Stomach (tissue), 9 donors: ENCODE measurements around the gene CLECL1. TPM values are rescaled to one million over a fixed set of nuclear protein-coding genes. Genes with fewer than 3 reads are reported as not detected.

Source experiments
- DNase-seq, 2 donors: peaks; one replicate each; pipeline versions ENCODE4 v3.0.0 to v3.0.0-alpha.2; 2013 to 2019
- H3K27ac ChIP-seq, 5 donors: fragments of 200-600 bp in 4 of 5; sonication (generic) in 4 of 5; one replicate each; pipeline ENCODE4 v1.5.1; 2013 to 2019; ENCODE audit warnings: mild to moderate bottlenecking in 1 of 5, moderate library complexity in 1 of 5
- H3K27me3 ChIP-seq, 3 donors: fragments of 200-600 bp; sonication (generic); one replicate each; pipeline ENCODE4 v1.5.1; 2017 to 2019; ENCODE audit warnings: mixed run types in 1 of 3
- H3K36me3 ChIP-seq, 4 donors: fragments of 200-600 bp; sonication (generic); 1 replicate in 3 of 4; 2 replicates in 1 of 4; pipeline ENCODE4 v1.5.1; 2016 to 2019
- H3K4me1 ChIP-seq, 4 donors: fragments of 200-600 bp; sonication (generic); one replicate each; pipeline ENCODE4 v1.5.1; 2016 to 2019
- H3K4me3 ChIP-seq, 4 donors: fragments of 200-600 bp; sonication (generic) in 3 of 4; one replicate each; pipeline ENCODE4 v1.5.1; 2016 to 2019; ENCODE audit warnings: mild to moderate bottlenecking in 1 of 4
- H3K9me3 ChIP-seq, 4 donors: fragments of 200-600 bp; sonication (generic); one replicate each; pipeline ENCODE4 v1.5.1; 2016 to 2019
- EP300 ChIP-seq: sonication (generic); formaldehyde crosslinking; IDR thresholded peaks from one replicate; pipeline ENCODE4 v1.6.1; 2017; ENCODE audit warnings: antibody characterized with exemption
- POLR2A ChIP-seq, 4 donors: fragments of 450-650 bp; IDR thresholded peaks; one replicate each; pipeline ENCODE4 v1.6.1; 2016; ENCODE audit warnings: antibody characterized with exemption in 4 of 4, control low read depth in 2 of 4, mild to moderate bottlenecking in 1 of 4, moderate library complexity in 1 of 4
- POLR2AphosphoS5 ChIP-seq, 3 donors: sonication (generic); formaldehyde crosslinking; IDR thresholded peaks; one replicate each; pipeline ENCODE4 v1.6.1; 2016; ENCODE audit warnings: antibody characterized with exemption in 3 of 3
- WGBS, 5 donors: extraction: QIAGEN DNeasy Blood & Tissue Kit in 3 of 5; methylation state at CpG; one replicate each; pipeline versions ENCODE4 v1.1.5 to v1.1.7; 2013 to 2018; 5-methylcytosine and 5-hydroxymethylcytosine counted together
- intact Hi-C: fragments of 100-400 bp; cut with DNase I; formaldehyde crosslinking; loops from one replicate; pipeline ENCODE4 v1.15.1; 2023; ENCODE audit warnings: low total_unique reads
- polyA plus RNA-seq, 3 donors: library from polyadenylated mRNA; stranded (reverse); fragments of 200-250 nt; gene quantifications; one replicate each; pipeline ENCODE4 v1.2.3, GENCODE V29; 2013
- total RNA-seq, 5 donors: library from RNA; depleted of rRNA; stranded (reverse); fragments of >200 nt; gene quantifications; one replicate each; pipeline versions ENCODE4 v1.1.0 to v1.2.3, GENCODE V29; 2014 to 2016
- TF ChIP-seq, protein P1 (sequence below), 7 experiments: fragments of 450-650 bp in 4 of 7; fragments of 200-600 bp in 3 of 7; sonication (generic) in 3 of 7; IDR thresholded peaks; one replicate each; pipeline ENCODE4 v1.5.1; 2016 to 2019; ENCODE audit warnings: antibody characterized with exemption in 7 of 7, control low read depth in 2 of 7, mild to moderate bottlenecking in 1 of 7
- donor health status: healthy with polysubstance abuse.
- donor health status: Bipolar disorder and iron deficiency.
- donor health status: healthy.

The CLECL1 gene
- total and polyA plus RNA-seq, 8 donors: 1.0 to 3.5 (median 1.7) TPM; not detected in 5

DNA sequence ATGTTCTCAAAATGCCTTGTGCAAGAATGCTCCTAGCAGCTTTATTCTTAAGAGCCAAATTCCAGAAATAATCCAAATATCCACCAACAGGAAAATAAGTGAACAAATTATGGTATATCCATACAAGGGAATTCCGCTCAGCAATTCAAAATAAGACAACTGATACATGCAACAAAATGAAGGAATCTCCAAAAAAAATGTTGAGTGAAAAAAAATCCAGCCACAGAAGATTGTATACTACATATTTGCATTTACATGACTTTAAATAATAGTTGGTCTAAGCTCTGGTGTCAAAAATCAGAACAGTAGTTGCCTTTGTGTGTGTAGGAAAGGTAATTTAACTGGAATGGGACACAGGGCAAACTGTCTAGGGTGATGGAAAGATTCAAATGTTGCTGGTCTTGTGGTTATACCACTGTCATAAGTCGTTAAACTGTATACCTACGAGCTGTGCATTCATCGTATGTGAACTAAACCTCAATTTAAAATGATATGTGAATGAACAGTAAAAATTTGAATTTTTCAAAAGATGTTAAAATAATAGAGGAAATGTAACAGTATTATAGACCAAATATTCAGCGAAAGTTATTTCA, 24.6 kb upstream of the CLECL1 start:
- peaks cover 0 to 9% (median 0%) of the 10 kb centered on the region in 4 donors for H3K4me1 ChIP-seq
- 65 to 86% (median 74%) methylated on average over 5 of the region's 5 CpGs for WGBS, 5 donors
- no peak for DNase-seq
- TF ChIP-seq POLR2A (IDR thresholded peaks at IDR 0.05) (no peak), EP300 (no peak), POLR2AphosphoS5 (IDR thresholded peaks at IDR 0.05) (no peak)
- TF ChIP-seq, protein P1, sequence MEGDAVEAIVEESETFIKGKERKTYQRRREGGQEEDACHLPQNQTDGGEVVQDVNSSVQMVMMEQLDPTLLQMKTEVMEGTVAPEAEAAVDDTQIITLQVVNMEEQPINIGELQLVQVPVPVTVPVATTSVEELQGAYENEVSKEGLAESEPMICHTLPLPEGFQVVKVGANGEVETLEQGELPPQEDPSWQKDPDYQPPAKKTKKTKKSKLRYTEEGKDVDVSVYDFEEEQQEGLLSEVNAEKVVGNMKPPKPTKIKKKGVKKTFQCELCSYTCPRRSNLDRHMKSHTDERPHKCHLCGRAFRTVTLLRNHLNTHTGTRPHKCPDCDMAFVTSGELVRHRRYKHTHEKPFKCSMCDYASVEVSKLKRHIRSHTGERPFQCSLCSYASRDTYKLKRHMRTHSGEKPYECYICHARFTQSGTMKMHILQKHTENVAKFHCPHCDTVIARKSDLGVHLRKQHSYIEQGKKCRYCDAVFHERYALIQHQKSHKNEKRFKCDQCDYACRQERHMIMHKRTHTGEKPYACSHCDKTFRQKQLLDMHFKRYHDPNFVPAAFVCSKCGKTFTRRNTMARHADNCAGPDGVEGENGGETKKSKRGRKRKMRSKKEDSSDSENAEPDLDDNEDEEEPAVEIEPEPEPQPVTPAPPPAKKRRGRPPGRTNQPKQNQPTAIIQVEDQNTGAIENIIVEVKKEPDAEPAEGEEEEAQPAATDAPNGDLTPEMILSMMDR (IDR thresholded peaks at IDR 0.05): no peak
- H3K9me3 ChIP-seq: no peaks in the 10 kb centered on the region
- peaks cover 0 to 3% (median 0%) of the 10 kb centered on the region in 3 donors for H3K27me3 ChIP-seq
- intact Hi-C loops: no loop called here
- no peaks in the 10 kb centered on the region for H3K36me3 ChIP-seq
- no peak overlapping the region for H3K4me3 ChIP-seq
- peak overlapping the region in 1 of 5 donors; percentile 69 for H3K27ac ChIP-seq

DNA sequence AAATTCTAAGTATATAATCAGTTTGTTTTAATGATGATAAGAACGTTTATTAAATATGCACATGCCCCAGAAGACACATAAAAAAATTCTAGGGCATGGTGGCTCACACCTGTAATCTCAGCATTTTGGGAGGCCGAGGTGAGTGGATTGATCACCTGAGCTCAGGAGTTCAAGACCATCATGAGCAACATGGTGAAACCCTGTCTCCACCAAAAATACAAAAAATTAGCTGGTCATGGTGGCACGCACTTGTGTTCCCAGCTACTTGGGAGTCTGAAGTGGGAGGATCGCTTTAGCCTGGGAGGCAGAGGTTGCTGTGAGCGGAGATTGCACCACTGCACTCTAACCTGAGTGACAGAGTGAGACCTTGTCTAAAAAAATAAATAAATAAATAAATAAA, 23.8 kb upstream of the CLECL1 start:
- no peak overlapping the region for H3K27ac ChIP-seq
- TF ChIP-seq, protein P1 (IDR thresholded peaks at IDR 0.05): no peak
- TF ChIP-seq POLR2A (IDR thresholded peaks at IDR 0.05): no peak
- TF ChIP-seq POLR2AphosphoS5 (IDR thresholded peaks at IDR 0.05): no peak
- 78 to 90% (median 81%) methylated on average over 5 of the region's 5 CpGs for WGBS, 5 donors

DNA sequence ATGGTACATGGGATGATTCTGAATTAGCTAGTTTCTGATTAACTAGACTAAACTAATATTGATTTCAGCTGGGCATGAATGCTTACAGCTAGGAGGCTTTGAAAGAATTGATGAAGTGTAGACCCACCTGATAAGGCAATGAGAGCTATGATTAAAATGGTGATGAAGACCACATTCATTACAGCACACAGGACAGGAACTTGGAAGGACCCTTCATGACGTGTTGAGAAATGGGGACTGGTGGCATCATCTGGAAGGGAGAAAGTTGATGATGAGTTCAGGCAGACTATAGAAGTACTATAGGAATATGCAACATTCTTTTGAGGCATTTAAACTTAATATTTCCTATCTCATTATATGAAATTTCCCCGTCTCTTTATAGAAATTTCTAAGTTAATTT, 23.3 kb upstream of the CLECL1 start:
- H3K27ac ChIP-seq: no peak overlapping the region
- WGBS, 5 donors: 69 to 74% (median 71%) methylated on average over 2 of the region's 2 CpGs
- H3K9me3 ChIP-seq: no peaks in the 10 kb centered on the region
- H3K4me1 ChIP-seq: peaks cover 0 to 13% (median under 1%) of the 10 kb centered on the region in 4 donors
- DNase-seq: no peak
- TF ChIP-seq POLR2A (IDR thresholded peaks at IDR 0.05) (no peak), POLR2AphosphoS5 (IDR thresholded peaks at IDR 0.05) (no peak), EP300 (no peak)
- TF ChIP-seq, protein P1 (IDR thresholded peaks at IDR 0.05): no peak
- no peaks in the 10 kb centered on the region for H3K36me3 ChIP-seq
- H3K4me3 ChIP-seq: no peak overlapping the region
- peaks cover 0 to 3% (median 0%) of the 10 kb centered on the region in 3 donors for H3K27me3 ChIP-seq
- intact Hi-C loops: no loop called here

More for the DNA sequence above, 23.8 kb upstream of the CLECL1 start:
- H3K9me3 ChIP-seq: no peaks in the 10 kb centered on the region
- peak overlapping the region in 1 of 4 donors; percentile 4 for H3K4me3 ChIP-seq
- no peaks in the 10 kb centered on the region for H3K36me3 ChIP-seq
- intact Hi-C loops: no loop called here
- no peak for DNase-seq
- H3K4me1 ChIP-seq: peaks cover 0 to 9% (median 0%) of the 10 kb centered on the region in 4 donors
- H3K27me3 ChIP-seq: peaks cover 0 to 3% (median 0%) of the 10 kb centered on the region in 3 donors

DNA sequence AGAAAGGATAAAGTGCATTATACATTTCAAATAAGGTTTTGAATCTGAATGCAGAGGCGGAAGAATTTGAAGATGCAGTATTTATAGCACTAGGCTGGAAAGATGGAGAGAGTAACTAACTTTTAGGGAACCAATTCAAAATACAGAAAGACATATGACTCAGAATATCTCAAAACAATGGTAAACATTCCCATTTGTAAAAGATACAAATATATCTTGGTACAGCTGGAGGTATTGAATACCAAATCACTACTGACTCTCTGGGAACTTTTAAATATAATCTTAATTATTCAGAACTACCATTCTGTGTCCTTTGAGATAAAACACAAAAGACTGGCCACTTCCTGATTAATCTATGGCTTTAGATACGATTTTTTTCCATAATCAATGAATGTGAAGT, 22.7 kb upstream of the CLECL1 start:
- no peak overlapping the region for H3K27ac ChIP-seq
- no peak for TF ChIP-seq POLR2A (IDR thresholded peaks at IDR 0.05)
- TF ChIP-seq EP300: no peak
- no peak for TF ChIP-seq POLR2AphosphoS5 (IDR thresholded peaks at IDR 0.05)
- TF ChIP-seq, protein P1 (IDR thresholded peaks at IDR 0.05): no peak
- H3K36me3 ChIP-seq: no peaks in the 10 kb centered on the region
- 61 to 68% (median 64%) methylated on average over 2 of the region's 2 CpGs for WGBS, 5 donors
- no peak for DNase-seq
- no peak overlapping the region for H3K4me3 ChIP-seq
- no peaks in the 10 kb centered on the region for H3K9me3 ChIP-seq
- intact Hi-C loops: no loop called here
- peaks cover 0 to 13% (median 3%) of the 10 kb centered on the region in 4 donors for H3K4me1 ChIP-seq
- peaks cover 0 to 3% (median 0%) of the 10 kb centered on the region in 3 donors for H3K27me3 ChIP-seq
